Endodermal cell (in vitro differentiated cells): ENCODE measurements around the gene LAP3. TPM values are rescaled to one million over a fixed set of nuclear protein-coding genes. Genes with fewer than 3 reads are reported as not detected.

Source experiments
- DNase-seq: peaks from one replicate; pipeline ENCODE4 v3.0.0-alpha.2; 2017
- H3K27ac ChIP-seq: 2 replicates; pipeline ENCODE4 v1.5.1; 2013; ENCODE audit warnings: mild to moderate bottlenecking, low read depth, low read length, moderate library complexity
- H3K27me3 ChIP-seq: 2 replicates; pipeline ENCODE4 v1.6.1; 2013; ENCODE audit warnings: mild to moderate bottlenecking, low read length, moderate library complexity; ENCODE audit not compliant: insufficient read depth, control insufficient read depth, poor library complexity, severe bottlenecking
- H3K36me3 ChIP-seq: 2 replicates; pipeline ENCODE4 v1.7.0; 2013; ENCODE audit warnings: mild to moderate bottlenecking, low read length, moderate library complexity; ENCODE audit not compliant: control insufficient read depth, insufficient read depth
- H3K4me1 ChIP-seq: one replicate; pipeline ENCODE4 v1.7.0; 2013; ENCODE audit warnings: low read length; ENCODE audit not compliant: control insufficient read depth, insufficient read depth
- H3K4me3 ChIP-seq: 2 replicates; pipeline ENCODE4 v1.5.1; 2013; ENCODE audit warnings: mild to moderate bottlenecking, low read length, moderate library complexity
- H3K9ac ChIP-seq: 2 replicates; pipeline ENCODE4 v1.6.1; 2013; ENCODE audit warnings: mild to moderate bottlenecking, low read length, moderate library complexity; ENCODE audit not compliant: poor library complexity, severe bottlenecking; ENCODE audit errors: extremely low read depth
- H3K9me3 ChIP-seq: 2 replicates; pipeline ENCODE4 v1.6.1; 2013; ENCODE audit warnings: mild to moderate bottlenecking, low read length, moderate library complexity; ENCODE audit not compliant: control insufficient read depth
- H3K27ac Mint-ChIP-seq: 2 replicates; pipeline ENCODE4 v1.8.0; 2020; ENCODE audit warnings: mixed read lengths
- H3K27me3 Mint-ChIP-seq: 2 replicates; pipeline ENCODE4 v1.8.0; 2021; ENCODE audit warnings: mild to moderate bottlenecking, mixed read lengths; ENCODE audit not compliant: insufficient read depth
- H3K36me3 Mint-ChIP-seq: 2 replicates; pipeline ENCODE4 v1.8.0; 2020; ENCODE audit warnings: low read depth, mixed read lengths
- H3K4me1 Mint-ChIP-seq: 2 replicates; pipeline ENCODE4 v1.8.0; 2020; ENCODE audit warnings: mixed read lengths
- H3K4me3 Mint-ChIP-seq: 2 replicates; pipeline ENCODE4 v1.8.0; 2020; ENCODE audit warnings: mild to moderate bottlenecking, moderate library complexity, mixed read lengths
- H3K9me3 Mint-ChIP-seq: 2 replicates; pipeline ENCODE4 v1.8.0; 2020; ENCODE audit warnings: mild to moderate bottlenecking, mixed read lengths
- WGBS, 2 experiments: methylation state at CpG; one replicate each; pipeline versions ENCODE4 v1.1.5 to v1.1.7; 2013; ENCODE audit warnings: missing lambda C conversion rate in 2 of 2, mixed read lengths in 1 of 2; ENCODE audit not compliant: insufficient coverage in 1 of 2, insufficient read length in 1 of 2; 5-methylcytosine and 5-hydroxymethylcytosine counted together
- long read RNA-seq, 4 experiments: library from polyadenylated mRNA in 2 of 4; library from RNA in 1 of 4; library from capped mRNA in 1 of 4; stranded (forward) in 3 of 4; unstranded in 1 of 4; transcript quantifications; one replicate each; pipeline ENCODE4 v2.0.0, GENCODE V29; 2020 to 2021; ENCODE audit warnings: inconsistent platforms in 1 of 4
- polyA plus RNA-seq, 2 experiments: library from polyadenylated mRNA; stranded (reverse); fragments of 50-300 nt; gene quantifications; one replicate each; pipeline ENCODE4 v1.2.3, GENCODE V29; 2013
- total RNA-seq, 2 donors: library from RNA; stranded (reverse); fragmentation: NEBNext Ultra II Directional in 1 of 2; extraction: Animal tissue kit (Norgen Biotek cat#: 25700) in 1 of 2; gene quantifications; 2 replicates in 1 of 2; 3 replicates in 1 of 2; pipeline ENCODE4 v1.2.1, GENCODE V29; 2021
- TF ChIP-seq, protein P1 (sequence below): fragments of 200-600 bp; sonication (generic); conservative IDR thresholded peaks from 2 replicates; pipeline ENCODE4 v1.5.0; 2021; ENCODE audit warnings: antibody characterized with exemption, mild to moderate bottlenecking

The LAP3 gene
- 10 to 100 TPM; 34.3 to 39.9 TPM for total RNA-seq
- 29.2 TPM for polyA plus RNA-seq (2013, experiment 1 of 2)
- polyA plus RNA-seq (2013, experiment 2 of 2), result 27.9 TPM
- long read RNA-seq, experiment 1, transcript LAP3-201 (13 exons, 2,213 nt), result major isoform, 9 of 24 reads
- long read RNA-seq, experiment 1, partial matches to known transcripts, result 12 of 24 reads
- long read RNA-seq, experiment 1, other reads (novel, unspliced or antisense), result 3 of 24 reads
- long read RNA-seq, experiment 2, transcript LAP3-201 (13 exons, 2,213 nt), result major isoform, 57 of 60 reads
- long read RNA-seq, experiment 2, partial matches to known transcripts, result 3 of 60 reads
- long read RNA-seq, experiment 2, other reads (novel, unspliced or antisense), result 0 of 60 reads
- long read RNA-seq, experiment 3, transcript LAP3-201 (13 exons, 2,213 nt), result major isoform, 332 of 351 reads
- long read RNA-seq, experiment 3, partial matches to known transcripts, result 6 of 351 reads
- long read RNA-seq, experiment 3, other reads (novel, unspliced or antisense), result 13 of 351 reads
- long read RNA-seq, experiment 4, transcript LAP3-201 (13 exons, 2,213 nt), result major isoform, 89 of 111 reads
- long read RNA-seq, experiment 4, partial matches to known transcripts, result 18 of 111 reads
- long read RNA-seq, experiment 4, other reads (novel, unspliced or antisense), result 4 of 111 reads

DNA sequence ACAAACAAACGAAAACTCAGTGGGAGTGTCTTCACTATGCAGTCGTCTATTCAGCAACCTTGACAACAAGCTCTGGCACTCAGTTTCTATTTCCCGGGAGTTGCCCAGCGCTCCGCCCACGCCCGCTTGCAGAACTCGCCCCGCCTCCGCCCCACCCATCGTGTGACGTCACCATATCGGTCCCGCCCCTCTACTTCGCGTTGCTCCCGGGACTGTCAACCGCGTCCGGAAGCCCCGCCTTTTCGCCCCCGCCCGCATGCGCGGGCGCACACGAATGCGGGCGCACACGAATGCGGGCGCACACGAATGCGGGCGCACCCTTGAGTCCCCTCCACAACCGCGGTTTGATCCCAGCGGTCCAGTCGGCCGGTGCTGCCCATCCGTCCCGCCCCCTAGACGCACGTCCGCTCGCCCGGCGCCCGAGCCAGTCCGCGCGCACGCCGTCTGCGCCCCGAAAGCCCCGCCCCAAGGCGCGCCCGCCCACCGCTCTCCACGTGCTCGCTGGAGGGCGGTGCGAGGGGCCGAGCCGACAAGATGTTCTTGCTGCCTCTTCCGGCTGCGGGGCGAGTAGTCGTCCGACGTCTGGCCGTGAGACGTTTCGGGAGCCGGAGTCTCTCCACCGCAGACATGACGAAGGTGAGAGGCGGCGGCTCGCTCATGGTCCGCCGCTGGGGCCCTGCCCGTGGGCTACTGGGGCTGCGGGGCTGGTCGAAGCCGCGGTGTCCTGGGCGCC, at the start of gene LAP3:
LAP3 (plus strand) TSS at position 267 of the 733 bp plus-strand sequence; CDS start at position 535, 268 bp downstream.
- Mint-ChIP-seq H3K9me3 (no peaks in the 10 kb centered on the region), H3K4me1 (peaks cover 9% of the 10 kb centered on the region)
- WGBS, 2 experiments, result 0% methylated on average over 40 to 91 of the region's 91 CpGs

DNA sequence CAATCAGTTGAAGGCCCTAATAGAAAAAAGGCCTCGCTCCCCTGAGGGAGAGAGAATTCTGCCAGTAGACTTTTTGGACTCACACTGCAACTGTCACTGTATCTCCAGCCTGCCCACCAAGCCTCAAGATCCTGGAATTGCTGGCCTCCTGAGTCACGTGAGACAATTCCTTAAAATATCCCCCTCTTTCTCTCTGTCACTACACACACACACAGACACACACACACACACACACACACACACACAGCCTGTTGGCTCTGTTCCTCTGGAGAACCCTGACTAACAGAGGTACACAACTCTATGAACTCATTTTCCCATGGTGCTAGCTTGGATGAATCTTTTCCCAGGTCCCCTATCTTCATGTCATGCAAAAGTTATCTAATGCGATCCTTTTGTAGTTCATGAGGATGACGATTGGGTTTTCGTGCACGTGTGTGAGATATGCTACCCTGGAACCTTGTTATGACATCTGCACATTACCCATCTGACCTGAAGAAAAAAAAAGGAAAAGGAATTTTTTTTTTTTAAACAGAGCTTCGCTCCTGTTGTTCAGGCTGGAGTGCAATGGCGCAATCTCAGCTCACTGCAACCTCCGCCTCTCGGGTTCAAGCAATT, 48.3 kb upstream of the LAP3 start:
- no peak overlapping the region for H3K4me3 Mint-ChIP-seq
- no peaks in the 10 kb centered on the region for H3K9me3 Mint-ChIP-seq
- no peaks in the 10 kb centered on the region for H3K4me1 Mint-ChIP-seq
- Histone ChIP-seq H3K27me3 (no peaks in the 10 kb centered on the region), H3K36me3 (no peaks in the 10 kb centered on the region), H3K27ac (no peak overlapping the region), H3K4me1 (no peaks in the 10 kb centered on the region), H3K4me3 (no peak overlapping the region), H3K9me3 (no peaks in the 10 kb centered on the region), H3K9ac (no peak overlapping the region)
- WGBS, 2 experiments, result 91 to 93% methylated on average over 8 to 10 of the region's 10 CpGs
- TF ChIP-seq, protein P1, sequence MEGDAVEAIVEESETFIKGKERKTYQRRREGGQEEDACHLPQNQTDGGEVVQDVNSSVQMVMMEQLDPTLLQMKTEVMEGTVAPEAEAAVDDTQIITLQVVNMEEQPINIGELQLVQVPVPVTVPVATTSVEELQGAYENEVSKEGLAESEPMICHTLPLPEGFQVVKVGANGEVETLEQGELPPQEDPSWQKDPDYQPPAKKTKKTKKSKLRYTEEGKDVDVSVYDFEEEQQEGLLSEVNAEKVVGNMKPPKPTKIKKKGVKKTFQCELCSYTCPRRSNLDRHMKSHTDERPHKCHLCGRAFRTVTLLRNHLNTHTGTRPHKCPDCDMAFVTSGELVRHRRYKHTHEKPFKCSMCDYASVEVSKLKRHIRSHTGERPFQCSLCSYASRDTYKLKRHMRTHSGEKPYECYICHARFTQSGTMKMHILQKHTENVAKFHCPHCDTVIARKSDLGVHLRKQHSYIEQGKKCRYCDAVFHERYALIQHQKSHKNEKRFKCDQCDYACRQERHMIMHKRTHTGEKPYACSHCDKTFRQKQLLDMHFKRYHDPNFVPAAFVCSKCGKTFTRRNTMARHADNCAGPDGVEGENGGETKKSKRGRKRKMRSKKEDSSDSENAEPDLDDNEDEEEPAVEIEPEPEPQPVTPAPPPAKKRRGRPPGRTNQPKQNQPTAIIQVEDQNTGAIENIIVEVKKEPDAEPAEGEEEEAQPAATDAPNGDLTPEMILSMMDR, result no peak
- H3K27me3 Mint-ChIP-seq, result peaks cover 23% of the 10 kb centered on the region
- H3K27ac Mint-ChIP-seq, result no peak overlapping the region
- DNase-seq, result no peak
- H3K36me3 Mint-ChIP-seq, result no peaks in the 10 kb centered on the region

More for the DNA sequence above, at the start of gene LAP3:
- no peaks in the 10 kb centered on the region for H3K9me3 ChIP-seq
- peak; percentile 99 for DNase-seq
- peak within 1 kb of the TSS; percentile 64 for H3K27ac ChIP-seq
- Mint-ChIP-seq H3K4me3 (peak within 1 kb of the TSS; percentile 74), H3K36me3 (peaks cover 17% of the 10 kb centered on the region), H3K27ac (peak within 1 kb of the TSS; percentile 90), H3K27me3 (no peaks in the 10 kb centered on the region)
- peaks cover 3% of the 10 kb centered on the region for H3K4me1 ChIP-seq
- peak within 1 kb of the TSS; percentile 85 for H3K4me3 ChIP-seq
- H3K27me3 ChIP-seq, result no peaks in the 10 kb centered on the region
- TF ChIP-seq, protein P1, result no peak
- H3K9ac ChIP-seq, result peak within 1 kb of the TSS; percentile 76
- H3K36me3 ChIP-seq, result peaks cover 26% of the 10 kb centered on the region
